Caco-2 (cell line): ENCODE results near the gene PADI2. TPM values are rescaled to one million over a fixed set of nuclear protein-coding genes. Genes with fewer than 3 reads are reported as not detected.

Experiments used
- BruUV-seq: library from RNA; stranded (reverse); fragments of 400-500 nt; replicated peaks from 2 replicates; lab custom pipeline; 2021; lab: Mats Ljungman, UMichigan
- CTCF ChIA-PET: fragments of 300-600 bp; sonication (Branson Sonifier 250); formaldehyde crosslinking; loops from one replicate; lab custom pipeline; 2022; ENCODE audit warnings: antibody characterized with exemption; lab: Charles Lee
- POLR2A ChIA-PET: fragments of 300-600 bp; sonication (Branson Sonifier 250); formaldehyde crosslinking; loops from one replicate; lab custom pipeline; 2022; ENCODE audit warnings: antibody characterized with exemption; lab: Charles Lee
- DNase-seq, 2 experiments: peaks; one replicate each; pipeline versions ENCODE4 v3.0.0 to v3.0.0-alpha.2; 2020 to 2022
- H3K27me3 ChIP-seq: replicated peaks from 2 replicates; pipeline ENCODE4 v1.6.0; 2011; ENCODE audit warnings: low read length; ENCODE audit not compliant: control insufficient read depth, insufficient read depth
- H3K36me3 ChIP-seq: 2 replicates; pipeline ENCODE4 v1.5.1; 2011; ENCODE audit warnings: low read length; ENCODE audit not compliant: control insufficient read depth, insufficient read depth
- H3K4me1 ChIP-seq: fragments of 250-450 bp; sonication (Bioruptor Pico); 2 replicates; pipeline ENCODE4 v1.5.1; 2020; ENCODE audit warnings: mild to moderate bottlenecking
- H3K4me3 ChIP-seq: 2 replicates; pipeline ENCODE4 v1.5.1; 2011; ENCODE audit warnings: low read depth, mild to moderate bottlenecking, control low read depth, low read length
- H3K9me3 ChIP-seq: fragments of 250-450 bp; sonication (Bioruptor Pico); 2 replicates; pipeline ENCODE4 v1.5.1; 2020; ENCODE audit warnings: mild to moderate bottlenecking, moderate library complexity
- H3K27ac Mint-ChIP-seq: one replicate; pipeline ENCODE4 v1.8.0; 2022; ENCODE audit warnings: mixed read lengths; ENCODE audit not compliant: unreplicated experiment
- H3K27me3 Mint-ChIP-seq: one replicate; pipeline ENCODE4 v1.8.0; 2022; ENCODE audit warnings: mixed read lengths; ENCODE audit not compliant: insufficient read depth, unreplicated experiment
- H3K36me3 Mint-ChIP-seq: one replicate; pipeline ENCODE4 v1.8.0; 2022; ENCODE audit warnings: mild to moderate bottlenecking, mixed read lengths; ENCODE audit not compliant: insufficient read depth, unreplicated experiment
- H3K4me1 Mint-ChIP-seq: one replicate; pipeline ENCODE4 v1.8.0; 2022; ENCODE audit warnings: low read depth, mixed read lengths; ENCODE audit not compliant: unreplicated experiment
- H3K4me3 Mint-ChIP-seq: one replicate; pipeline ENCODE4 v1.8.0; 2022; ENCODE audit warnings: mild to moderate bottlenecking, moderate library complexity, mixed read lengths; ENCODE audit not compliant: unreplicated experiment
- H3K9me3 Mint-ChIP-seq: one replicate; pipeline ENCODE4 v1.8.0; 2022; ENCODE audit warnings: mixed read lengths; ENCODE audit not compliant: unreplicated experiment
- CTCF ChIP-seq, 2 experiments: fragments of 200-600 bp in 1 of 2; IDR thresholded peaks; 1 replicate in 1 of 2; 2 replicates in 1 of 2; pipeline versions ENCODE4 v1.5.1 to v1.8.0; 2011 to 2022; ENCODE audit warnings: antibody characterized with exemption in 1 of 2, control low read depth in 1 of 2, inconsistent platforms in 1 of 2, low read depth in 1 of 2, low read length in 1 of 2, mild to moderate bottlenecking in 1 of 2, moderate library complexity in 1 of 2; ENCODE audit not compliant: insufficient read depth in 1 of 2, severe bottlenecking in 1 of 2, unreplicated experiment in 1 of 2
- intact Hi-C: fragments of 100-400 bp; cut with micrococcal nuclease; formaldehyde crosslinking; loops from one replicate; pipeline ENCODE4 v1.10.0; 2022; ENCODE audit not compliant: unreplicated experiment
- total RNA-seq: library from RNA; stranded (reverse); gene quantifications from 2 replicates; pipeline ENCODE4 v1.2.3, GENCODE V29; 2022

Gene PADI2
- total RNA-seq, 1 experiment from 2014 or later = 0.73 TPM

- H3K4me3 ChIP-seq = no peak overlapping the region
- H3K36me3 ChIP-seq = no peaks in the 10 kb centered on the region
- intact Hi-C loops = no loop called here
- CTCF ChIA-PET = interaction anchor here (0.6 kb wide), 1 partner anchor 166 kb away, joined by 9 read pairs; no protein-coding TSS in a partner anchor
- Mint-ChIP-seq H3K36me3 (peaks cover 37% of the 10 kb centered on the region), H3K9me3 (no peaks in the 10 kb centered on the region), H3K27ac (no peak overlapping the region), H3K4me3 (no peak overlapping the region), H3K4me1 (no peaks in the 10 kb centered on the region), H3K27me3 (no peaks in the 10 kb centered on the region)
- POLR2A ChIA-PET = no interaction called here
- H3K9me3 ChIP-seq = no peaks in the 10 kb centered on the region
- BruUV-seq = no TSS peak
- H3K4me1 ChIP-seq = no peaks in the 10 kb centered on the region
- no peak for TF ChIP-seq CTCF (IDR thresholded peaks at IDR 0.05; ENCODE audit: insufficient read depth in 1 of 2, low read depth in 1 of 2, low read length in 1 of 2, severe bottlenecking in 1 of 2, unreplicated experiment in 1 of 2)
- no peak for DNase-seq
- H3K27me3 ChIP-seq = no peaks in the 10 kb centered on the region
These were observed 90.5 kb downstream of the PADI2 start for GRCh38 chr1:17028662-17029188.

- Histone ChIP-seq H3K9me3 (no peaks in the 10 kb centered on the region), H3K4me3 (no peak overlapping the region), H3K36me3 (0 out of 2 replicates have a peak, but pooled peaks cover 1% of the 10 kb centered on the region), H3K4me1 (no peaks in the 10 kb centered on the region), H3K27me3 (no peaks in the 10 kb centered on the region)
- peaks cover 40% of the 10 kb centered on the region for H3K36me3 Mint-ChIP-seq
- intact Hi-C loops = no loop called here
- no peak for TF ChIP-seq CTCF (IDR thresholded peaks at IDR 0.05; ENCODE audit: insufficient read depth in 1 of 2, low read depth in 1 of 2, low read length in 1 of 2, severe bottlenecking in 1 of 2, unreplicated experiment in 1 of 2)
- H3K27me3 Mint-ChIP-seq = no peaks in the 10 kb centered on the region
- no peak overlapping the region for H3K27ac Mint-ChIP-seq
- ChIA-PET POLR2A (no interaction called here), CTCF (no interaction called here)
- no peak overlapping the region for H3K4me3 Mint-ChIP-seq
- no peaks in the 10 kb centered on the region for H3K4me1 Mint-ChIP-seq
- no TSS peak for BruUV-seq
- DNase-seq = no peak
- H3K9me3 Mint-ChIP-seq = no peaks in the 10 kb centered on the region
These were observed 91.4 kb downstream of the PADI2 start for GRCh38 chr1:17027900-17028299.

- Mint-ChIP-seq H3K9me3 (no peaks in the 10 kb centered on the region), H3K36me3 (peaks cover 40% of the 10 kb centered on the region), H3K27ac (no peak overlapping the region), H3K27me3 (no peaks in the 10 kb centered on the region), H3K4me1 (no peaks in the 10 kb centered on the region), H3K4me3 (no peak overlapping the region)
- Histone ChIP-seq H3K4me1 (no peaks in the 10 kb centered on the region), H3K36me3 (0 out of 2 replicates have a peak, but pooled peaks cover 1% of the 10 kb centered on the region), H3K4me3 (no peak overlapping the region), H3K9me3 (no peaks in the 10 kb centered on the region), H3K27me3 (no peaks in the 10 kb centered on the region)
- TF ChIP-seq CTCF (IDR thresholded peaks at IDR 0.05; ENCODE audit: insufficient read depth in 1 of 2, low read depth in 1 of 2, low read length in 1 of 2, severe bottlenecking in 1 of 2, unreplicated experiment in 1 of 2) = no peak
- ChIA-PET CTCF (no interaction called here), POLR2A (no interaction called here)
- DNase-seq = no peak
- intact Hi-C loops = no loop called here
- BruUV-seq = no TSS peak
These were observed 91.8 kb downstream of the PADI2 start for GRCh38 chr1:17027403-17027802.
